ENCODE measurements around the gene GORASP1. TPM values are rescaled to one million over a fixed set of nuclear protein-coding genes. Genes with fewer than 3 reads are reported as not detected.

GORASP1 gene
- total RNA-seq, 1 donor from 2014 or later = 52.8 TPM

DNA sequence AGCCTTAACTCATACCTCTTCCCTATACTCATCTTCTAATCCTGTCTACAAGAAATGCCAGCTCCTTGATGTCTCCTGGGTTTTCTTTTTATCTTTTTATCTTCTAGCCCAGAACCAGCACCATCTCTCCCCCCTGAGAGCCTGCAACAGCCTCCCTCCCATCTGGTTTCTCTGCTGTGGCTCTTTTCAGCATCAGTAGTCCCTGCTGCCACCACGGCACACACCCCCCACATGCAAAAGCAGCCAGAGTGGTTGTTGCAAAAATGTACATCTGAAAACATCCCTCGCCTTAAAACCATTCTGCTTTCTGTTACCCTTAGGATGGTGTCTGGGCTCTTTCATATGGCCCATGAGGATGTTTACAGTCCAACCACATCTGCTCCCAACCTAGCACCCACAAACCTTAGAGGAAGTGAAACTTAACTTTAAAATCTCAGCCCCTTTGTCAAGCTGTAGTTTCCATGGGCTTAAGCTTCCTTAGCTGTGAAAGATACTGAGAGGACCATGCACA, 828 bp upstream of the GORASP1 start:
- Mint-ChIP-seq H3K4me1 (ENCODE audit: low read depth) (peaks cover 43% of the 10 kb centered on the region), H3K27me3 (ENCODE audit: low read depth) (no peaks in the 10 kb centered on the region), H3K9me3 (ENCODE audit: low read depth) (no peaks in the 10 kb centered on the region), H3K36me3 (ENCODE audit: low read depth) (no peaks in the 10 kb centered on the region), H3K4me3 (ENCODE audit: unreplicated experiment) (peak overlapping the region; percentile 98), H3K27ac (ENCODE audit: unreplicated experiment) (peak overlapping the region; percentile 97)
- TF ChIP-seq, protein P1, sequence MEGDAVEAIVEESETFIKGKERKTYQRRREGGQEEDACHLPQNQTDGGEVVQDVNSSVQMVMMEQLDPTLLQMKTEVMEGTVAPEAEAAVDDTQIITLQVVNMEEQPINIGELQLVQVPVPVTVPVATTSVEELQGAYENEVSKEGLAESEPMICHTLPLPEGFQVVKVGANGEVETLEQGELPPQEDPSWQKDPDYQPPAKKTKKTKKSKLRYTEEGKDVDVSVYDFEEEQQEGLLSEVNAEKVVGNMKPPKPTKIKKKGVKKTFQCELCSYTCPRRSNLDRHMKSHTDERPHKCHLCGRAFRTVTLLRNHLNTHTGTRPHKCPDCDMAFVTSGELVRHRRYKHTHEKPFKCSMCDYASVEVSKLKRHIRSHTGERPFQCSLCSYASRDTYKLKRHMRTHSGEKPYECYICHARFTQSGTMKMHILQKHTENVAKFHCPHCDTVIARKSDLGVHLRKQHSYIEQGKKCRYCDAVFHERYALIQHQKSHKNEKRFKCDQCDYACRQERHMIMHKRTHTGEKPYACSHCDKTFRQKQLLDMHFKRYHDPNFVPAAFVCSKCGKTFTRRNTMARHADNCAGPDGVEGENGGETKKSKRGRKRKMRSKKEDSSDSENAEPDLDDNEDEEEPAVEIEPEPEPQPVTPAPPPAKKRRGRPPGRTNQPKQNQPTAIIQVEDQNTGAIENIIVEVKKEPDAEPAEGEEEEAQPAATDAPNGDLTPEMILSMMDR (IDR thresholded peaks at IDR 0.05) = no peak
- DNase-seq (ENCODE audit: low spot score) = no peak

- no peaks in the 10 kb centered on the region for H3K27me3 Mint-ChIP-seq (ENCODE audit: low read depth)
- peaks cover 53% of the 10 kb centered on the region for H3K4me1 Mint-ChIP-seq (ENCODE audit: low read depth)
- peaks cover 3% of the 10 kb centered on the region for H3K36me3 Mint-ChIP-seq (ENCODE audit: low read depth)
- peak overlapping the region; percentile 91 for H3K4me3 Mint-ChIP-seq (ENCODE audit: unreplicated experiment)
- no peaks in the 10 kb centered on the region for H3K9me3 Mint-ChIP-seq (ENCODE audit: low read depth)
- peak overlapping the region; percentile 85 for H3K27ac Mint-ChIP-seq (ENCODE audit: unreplicated experiment)
- TF ChIP-seq, protein P1 (IDR thresholded peaks at IDR 0.05) = peak; percentile 32
- DNase-seq (ENCODE audit: low spot score) = no peak
These were observed 508 bp downstream of the GORASP1 start for GRCh38 chr3:39106851-39107387.

DNA sequence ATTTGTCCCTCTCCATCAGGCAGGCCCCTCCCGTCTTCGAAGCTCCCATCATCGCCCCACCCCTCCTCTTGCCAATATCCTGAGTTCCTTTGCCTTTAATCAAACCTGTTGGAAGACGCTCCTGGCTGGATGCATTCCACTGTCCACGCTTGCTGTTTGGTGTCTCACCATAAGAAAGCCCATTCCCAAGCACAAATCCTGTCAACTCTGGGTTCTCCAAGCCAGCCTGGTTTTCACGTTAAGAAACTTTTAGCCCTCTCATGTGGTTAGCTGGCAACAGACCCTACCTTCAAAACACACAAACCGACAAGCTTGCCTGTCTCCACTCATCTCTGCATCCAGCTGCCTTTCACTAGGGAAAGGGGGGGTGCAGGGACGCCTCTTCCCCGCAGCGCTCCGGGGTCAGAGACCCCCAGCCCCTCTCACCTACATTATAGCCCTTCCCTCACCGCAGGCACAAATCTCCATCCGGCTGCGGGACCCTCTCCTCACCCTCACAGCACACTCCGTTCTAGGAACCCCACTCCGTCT, 1.1 kb downstream of the GORASP1 start:
- DNase-seq (ENCODE audit: low spot score) = no peak

DNA sequence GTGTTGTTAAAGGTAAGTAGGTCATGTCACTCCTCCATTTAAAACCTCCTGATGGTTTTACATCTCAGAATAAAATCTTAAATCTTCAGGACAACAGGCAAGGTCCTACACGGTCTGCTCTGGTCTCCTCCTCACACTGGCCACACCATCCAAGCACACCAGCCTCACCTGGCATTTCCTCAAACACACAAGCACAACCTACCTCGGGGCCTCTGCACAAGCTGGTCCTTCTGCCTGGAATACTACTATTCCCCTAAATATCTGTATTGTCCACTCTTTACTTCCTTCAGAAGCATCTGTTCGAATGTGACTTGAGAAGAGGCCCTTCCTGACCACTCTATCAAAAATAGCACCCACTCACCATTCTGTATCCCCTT, 1.8 kb downstream of the GORASP1 start:
- peak overlapping the region; percentile 91 for H3K4me3 Mint-ChIP-seq (ENCODE audit: unreplicated experiment)
- peak overlapping the region; percentile 85 for H3K27ac Mint-ChIP-seq (ENCODE audit: unreplicated experiment)
- H3K4me1 Mint-ChIP-seq (ENCODE audit: low read depth) = peaks cover 53% of the 10 kb centered on the region
- no peaks in the 10 kb centered on the region for H3K9me3 Mint-ChIP-seq (ENCODE audit: low read depth)
- no peaks in the 10 kb centered on the region for H3K27me3 Mint-ChIP-seq (ENCODE audit: low read depth)
- H3K36me3 Mint-ChIP-seq (ENCODE audit: low read depth) = peaks cover 3% of the 10 kb centered on the region
- TF ChIP-seq, protein P1 (IDR thresholded peaks at IDR 0.05) = no peak
- no peak for DNase-seq (ENCODE audit: low spot score)

More for the DNA sequence above, 1.1 kb downstream of the GORASP1 start:
- Mint-ChIP-seq H3K36me3 (ENCODE audit: low read depth) (peaks cover 3% of the 10 kb centered on the region), H3K27ac (ENCODE audit: unreplicated experiment) (peak overlapping the region; percentile 85), H3K9me3 (ENCODE audit: low read depth) (no peaks in the 10 kb centered on the region), H3K4me3 (ENCODE audit: unreplicated experiment) (peak overlapping the region; percentile 91), H3K4me1 (ENCODE audit: low read depth) (peaks cover 53% of the 10 kb centered on the region), H3K27me3 (ENCODE audit: low read depth) (no peaks in the 10 kb centered on the region)
- TF ChIP-seq, protein P1 (IDR thresholded peaks at IDR 0.05) = no peak

DNA sequence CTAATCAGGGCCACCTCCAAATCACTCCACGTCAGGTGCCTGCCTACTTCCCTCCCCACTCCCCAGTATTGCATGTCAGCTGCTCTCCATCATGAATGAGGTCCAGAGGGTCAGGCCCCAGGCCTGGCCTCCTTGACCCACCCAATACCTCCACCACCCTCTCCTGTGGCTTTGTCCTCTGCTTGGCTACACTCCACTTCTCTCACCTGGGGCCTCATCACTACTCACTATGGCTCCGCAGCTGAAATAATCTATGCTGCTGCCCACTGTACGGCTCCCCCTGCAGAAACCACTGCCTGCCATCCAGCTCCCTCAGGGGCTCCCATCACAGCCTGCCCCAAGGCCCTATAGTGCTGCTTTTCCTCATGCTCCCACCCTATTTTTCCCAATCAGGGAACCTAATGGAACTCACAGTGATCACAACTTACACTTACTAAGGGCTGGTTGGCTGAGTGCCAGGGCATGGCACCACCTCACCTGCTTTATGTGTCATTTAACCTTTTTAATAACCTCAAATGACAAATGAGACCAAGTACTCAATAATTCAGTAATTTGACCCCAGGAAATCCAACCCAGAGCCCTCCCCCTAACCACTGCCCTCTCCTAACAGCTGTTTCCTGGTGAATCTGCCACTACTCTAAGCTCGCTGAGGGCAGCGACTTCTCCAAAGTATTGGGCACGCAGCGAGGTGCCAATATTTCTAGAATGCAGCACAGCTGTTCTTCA, 2.3 kb downstream of the GORASP1 start:
- Mint-ChIP-seq H3K4me1 (ENCODE audit: low read depth) (peaks cover 53% of the 10 kb centered on the region), H3K27ac (ENCODE audit: unreplicated experiment) (peak overlapping the region; percentile 65), H3K9me3 (ENCODE audit: low read depth) (no peaks in the 10 kb centered on the region), H3K27me3 (ENCODE audit: low read depth) (no peaks in the 10 kb centered on the region), H3K36me3 (ENCODE audit: low read depth) (peaks cover 3% of the 10 kb centered on the region), H3K4me3 (ENCODE audit: unreplicated experiment) (no peak overlapping the region)
- DNase-seq (ENCODE audit: low spot score) = no peak
- TF ChIP-seq, protein P1 (IDR thresholded peaks at IDR 0.05) = no peak
